ENCODE results near the gene ANKRD2.
A peak's percentile ranks its signal among the peaks of the same experiment; 100 is the strongest.

The ANKRD2 gene

GRCh38 chr10:97599272-97599619, 26.7 kb downstream of the ANKRD2 start:
- DNase-seq (ENCODE audit: low read depth): no peak
- TF ChIP-seq CTCF (IDR thresholded peaks at IDR 0.05; ENCODE audit: insufficient read depth, low read depth, low read length, missing control alignments): no peak
- H3K4me3 ChIP-seq (ENCODE audit: low read length): no peak overlapping the region

GRCh38 chr10:97600616-97601015, 28.0 kb downstream of the ANKRD2 start:
- H3K4me3 ChIP-seq (ENCODE audit: low read length): no peak overlapping the region
- no peak for DNase-seq (ENCODE audit: low read depth)
- TF ChIP-seq CTCF (IDR thresholded peaks at IDR 0.05; ENCODE audit: insufficient read depth, low read depth, low read length, missing control alignments): no peak

DNA sequence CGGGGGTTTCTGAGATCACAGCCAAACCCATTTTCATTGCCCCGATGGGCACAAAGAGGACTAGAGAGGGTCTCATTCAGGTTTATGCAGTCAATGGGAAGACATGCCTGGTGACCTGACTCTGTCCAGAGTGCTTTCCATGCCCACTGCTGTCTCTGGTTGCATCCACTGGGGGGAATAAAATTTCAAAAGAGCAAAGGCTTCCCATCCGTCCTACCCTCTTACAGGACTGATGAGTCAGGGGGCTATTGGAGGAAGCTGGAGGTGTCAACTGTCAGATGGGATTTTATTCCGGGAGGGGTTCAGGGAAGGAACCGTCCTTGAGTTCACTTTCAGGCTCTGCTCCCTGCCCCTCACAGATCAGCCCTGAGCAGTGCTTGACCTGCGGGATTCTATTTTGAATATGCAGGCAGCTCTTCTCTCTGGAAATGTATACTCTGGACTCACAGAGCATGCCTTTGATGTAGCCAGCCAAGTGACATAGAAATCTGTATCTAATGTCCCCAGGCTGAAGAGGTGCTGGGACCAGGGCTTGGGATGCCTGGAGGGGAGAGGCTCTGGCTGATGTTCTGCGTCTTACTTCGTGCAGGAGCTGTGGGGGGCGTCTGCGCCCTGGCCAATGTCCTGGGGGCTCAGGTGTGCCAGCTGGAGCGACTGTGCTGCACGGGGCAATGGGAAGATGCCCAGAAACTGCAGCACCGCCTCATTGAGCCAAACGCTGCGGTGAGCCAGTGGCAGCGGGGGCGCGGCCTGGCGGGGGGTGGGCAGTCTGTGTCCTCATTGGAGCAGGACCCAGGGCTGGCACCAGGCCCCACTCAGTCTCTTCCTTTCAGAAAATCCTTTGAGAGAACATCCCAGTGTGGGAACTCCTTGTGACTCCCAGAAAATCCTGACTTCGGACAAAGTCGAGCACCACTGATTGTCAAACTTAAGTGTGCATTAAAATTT, 29.0 kb downstream of the ANKRD2 start:
- no peak for TF ChIP-seq CTCF (IDR thresholded peaks at IDR 0.05; ENCODE audit: insufficient read depth, low read depth, low read length, missing control alignments)
- DNase-seq (ENCODE audit: low read depth): no peak
- no peak overlapping the region for H3K4me3 ChIP-seq (ENCODE audit: low read length)

GRCh38 chr10:97607095-97607636, 34.6 kb downstream of the ANKRD2 start:
- DNase-seq (ENCODE audit: low read depth): no peak
- TF ChIP-seq CTCF (IDR thresholded peaks at IDR 0.05; ENCODE audit: insufficient read depth, low read depth, low read length, missing control alignments): no peak
- no peak overlapping the region for H3K4me3 ChIP-seq (ENCODE audit: low read length)

GRCh38 chr10:97608991-97609561, 36.5 kb downstream of the ANKRD2 start:
- no peak for TF ChIP-seq CTCF (IDR thresholded peaks at IDR 0.05; ENCODE audit: insufficient read depth, low read depth, low read length, missing control alignments)
- peak; percentile 4 for DNase-seq (ENCODE audit: low read depth)
- no peak overlapping the region for H3K4me3 ChIP-seq (ENCODE audit: low read length)

DNA sequence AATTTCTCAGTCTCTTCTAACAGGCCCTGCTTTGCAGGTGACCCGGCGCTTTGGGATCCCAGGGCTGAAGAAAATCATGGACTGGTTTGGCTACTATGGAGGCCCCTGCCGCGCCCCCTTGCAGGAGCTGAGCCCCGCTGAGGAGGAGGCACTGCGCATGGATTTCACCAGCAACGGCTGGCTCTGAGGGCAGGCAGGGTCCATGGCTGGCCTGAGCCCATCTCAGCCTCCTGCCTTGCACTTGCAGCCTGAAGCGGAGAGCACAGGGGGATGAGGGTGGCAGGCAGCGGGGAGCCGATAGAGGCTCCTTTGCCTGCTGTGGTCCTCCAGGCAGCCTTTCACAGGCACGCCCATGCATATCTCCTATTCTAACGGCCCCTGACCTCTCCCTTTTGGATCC, 38.9 kb downstream of the ANKRD2 start:
- TF ChIP-seq CTCF (IDR thresholded peaks at IDR 0.05; ENCODE audit: insufficient read depth, low read depth, low read length, missing control alignments): no peak
- DNase-seq (ENCODE audit: low read depth): no peak
- no peak overlapping the region for H3K4me3 ChIP-seq (ENCODE audit: low read length)

Data from epithelial cell of esophagus (primary cell).